AG09309 (cell line): ENCODE data around the gene CBX4.

ENCODE experiments used
- DNase-seq: peaks from one replicate; pipeline ENCODE4 v3.0.0-alpha.2; 2010; ENCODE audit warnings: low read depth
- H3K4me3 ChIP-seq: 2 replicates; pipeline ENCODE4 v1.5.1; 2011; ENCODE audit warnings: mild to moderate bottlenecking, low read depth, low read length, moderate library complexity; ENCODE audit not compliant: control insufficient read depth
- CTCF ChIP-seq: IDR thresholded peaks from 2 replicates; pipeline ENCODE4 v1.5.1; 2011; ENCODE audit warnings: mild to moderate bottlenecking, low read depth, low read length, inconsistent platforms; ENCODE audit not compliant: insufficient read depth, control insufficient read depth; ENCODE audit errors: missing control alignments

CBX4 gene

DNA sequence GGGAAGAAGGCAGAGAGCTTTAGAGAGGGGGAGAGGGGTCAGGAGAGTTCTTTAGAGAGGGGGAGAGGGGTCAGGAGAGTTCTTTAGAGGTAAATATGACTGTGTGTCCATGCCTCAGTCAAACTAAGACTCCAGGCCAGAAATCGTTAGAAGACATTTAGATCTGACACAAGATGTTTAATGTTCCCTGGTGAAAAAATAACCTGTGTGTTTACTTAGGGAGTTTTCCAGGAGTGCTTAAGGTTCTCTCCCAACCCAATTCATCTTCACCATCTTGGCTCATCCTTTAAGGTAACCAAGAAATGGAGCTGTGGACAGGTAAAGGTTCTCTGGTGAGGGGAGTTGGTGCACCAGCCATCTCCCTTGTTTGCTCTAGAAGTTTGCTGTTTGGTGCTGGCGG lies 9.8 kb downstream of the CBX4 start:
- DNase-seq, result no peak
- H3K4me3 ChIP-seq, result no peak overlapping the region
- TF ChIP-seq CTCF, result no peak

GRCh38 chr17:79829004-79829403 lies 10.2 kb downstream of the CBX4 start:
- TF ChIP-seq CTCF, result no peak
- no peak for DNase-seq

GRCh38 chr17:79826841-79827578 lies 12.2 kb downstream of the CBX4 start:
- TF ChIP-seq CTCF, result no peak
- no peak overlapping the region for H3K4me3 ChIP-seq
- DNase-seq, result no peak

More at GRCh38 chr17:79829004-79829403, 10.2 kb downstream of the CBX4 start:
- H3K4me3 ChIP-seq, result no peak overlapping the region

DNA sequence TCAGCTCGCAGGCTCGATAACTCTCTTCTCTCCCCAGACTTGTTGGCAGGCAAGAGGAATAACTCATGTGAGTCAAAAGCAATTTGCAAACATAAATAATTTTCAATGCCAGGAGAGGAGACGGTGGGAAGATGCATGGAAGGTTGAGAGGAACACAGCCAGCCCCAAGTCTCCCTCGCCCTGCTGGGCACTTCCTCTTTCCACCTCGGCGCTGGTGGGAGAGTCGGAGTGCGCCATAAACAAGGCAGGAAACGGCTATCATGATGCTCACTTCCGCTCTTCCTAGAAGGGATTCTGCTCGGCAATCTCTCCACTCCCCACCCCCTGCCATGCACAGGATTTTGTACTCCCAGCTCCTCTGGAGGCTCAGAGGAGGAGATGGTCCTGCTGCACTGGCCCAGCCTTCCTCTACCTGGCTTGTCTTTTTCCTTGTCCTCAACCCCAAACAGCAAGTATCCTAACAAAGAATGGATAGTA lies 13.0 kb downstream of the CBX4 start:
- no peak for DNase-seq
- no peak overlapping the region for H3K4me3 ChIP-seq
- TF ChIP-seq CTCF, result no peak

- no peak for DNase-seq
- no peak overlapping the region for H3K4me3 ChIP-seq
- TF ChIP-seq CTCF, result no peak
Measured at GRCh38 chr17:79825580-79825921, 13.7 kb downstream of the CBX4 start.

- TF ChIP-seq CTCF, result no peak
Measured at GRCh38 chr17:79824893-79825579, 14.2 kb downstream of the CBX4 start.

More at GRCh38 chr17:79824893-79825579, 14.2 kb downstream of the CBX4 start:
- H3K4me3 ChIP-seq, result no peak overlapping the region
- no peak for DNase-seq
